ENCODE data around the gene EEF2K. TPM values are rescaled to one million over a fixed set of nuclear protein-coding genes. Genes with fewer than 3 reads are reported as not detected.
"Not testable (repeated sequence)": the region's sequence is repeated elsewhere in the genome, so short reads cannot be mapped to it uniquely, and the experiment has no call there.

EEF2K gene
- total and polyA plus RNA-seq, 5 experiments from 2014 or later: 2.0 to 25.3 (median 3.2) TPM

DNA sequence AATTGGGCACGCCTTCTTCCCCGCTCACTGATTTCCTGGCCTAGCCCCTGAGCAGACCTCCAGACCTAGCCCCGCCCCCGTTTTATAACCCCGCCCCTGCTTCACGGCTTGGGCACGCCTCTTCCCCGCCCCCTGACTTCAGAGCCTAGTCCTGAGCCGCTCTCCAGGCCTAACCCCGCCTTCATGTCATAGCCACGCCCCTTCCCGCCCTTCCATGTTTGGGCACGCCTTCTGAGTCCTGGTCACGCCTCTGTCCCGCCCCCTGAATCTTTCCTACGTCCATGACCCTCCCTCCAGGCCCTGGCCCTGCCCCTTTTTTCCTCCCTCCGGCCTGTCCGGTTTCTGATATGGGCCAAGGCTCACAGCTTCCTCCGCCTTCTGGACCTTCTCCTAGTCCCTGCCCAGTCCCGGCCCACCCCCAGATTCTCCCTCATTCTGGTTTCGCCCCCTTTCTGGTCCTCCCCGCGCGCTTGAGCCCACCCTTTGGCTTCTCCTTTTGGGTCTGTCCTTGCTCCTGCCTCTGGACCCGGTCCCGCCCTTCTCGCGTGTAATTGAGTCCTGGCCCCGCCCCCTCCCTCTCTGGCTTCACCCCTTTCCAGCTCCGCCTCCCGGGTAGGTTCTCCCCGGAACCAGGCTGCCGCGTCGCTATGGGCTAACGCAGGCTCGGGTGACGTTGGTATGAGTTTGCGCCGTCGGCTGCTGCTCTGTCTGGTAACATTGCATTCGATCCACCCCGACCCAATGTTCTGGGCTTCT is 15.1 kb upstream of the EEF2K start:
- Mint-ChIP-seq H3K4me1 (peaks cover 38 to 75% (median 70%) of the 10 kb centered on the region in 4 donors), H3K4me3 (peak overlapping the region; percentile 81 to 96 (median 91)), H3K36me3 (peaks cover 0 to 5% (median 2%) of the 10 kb centered on the region in 3 donors), H3K27ac (peak overlapping the region; percentile 97 to 100 (median 99)), H3K9me3 (peaks cover 0 to 21% (median 5%) of the 10 kb centered on the region in 9 donors), H3K27me3 (peaks cover 0 to 4% (median 0%) of the 10 kb centered on the region in 5 donors)
- peak; percentile 48 to 55 for ATAC-seq
- DNase-seq: peak; percentile 95 to 100 (median 99)
- POLR2A ChIA-PET: interaction anchor here (0.6 to 9.4 kb wide), 12 partner anchors 16 to 1292 kb away, joined by 3 to 162 read pairs (median 6); partner anchors contain the start of genes EEF2K, MOSMO, PDZD9 and POLR3E

- H3K27ac Mint-ChIP-seq: peak overlapping the region; percentile 97 to 100 (median 99)
- peak overlapping the region; percentile 81 to 96 (median 91) for H3K4me3 Mint-ChIP-seq
- H3K36me3 Mint-ChIP-seq: peaks cover 0 to 5% (median 2%) of the 10 kb centered on the region in 3 donors
- DNase-seq (peak in 6 of 10 donors; percentile 30 to 69 (median 48)), ATAC-seq (peak in 1 of 2 donors; percentile 4)
- H3K9me3 Mint-ChIP-seq: peaks cover 0 to 21% (median 5%) of the 10 kb centered on the region in 9 donors
- peaks cover 0 to 4% (median 0%) of the 10 kb centered on the region in 5 donors for H3K27me3 Mint-ChIP-seq
- H3K4me1 Mint-ChIP-seq: peaks cover 38 to 75% (median 71%) of the 10 kb centered on the region in 4 donors
- POLR2A ChIA-PET: interaction anchor here (0.5 to 9.4 kb wide), 16 partner anchors 9 to 1292 kb away, joined by 3 to 162 read pairs (median 4); partner anchors contain the start of genes EEF2K, MOSMO, PDZD9 and POLR3E
Measured at GRCh38 chr16:22191532-22192260, 14.4 kb upstream of the EEF2K start.

GRCh38 chr16:22192261-22193062 is 13.6 kb upstream of the EEF2K start:
- Mint-ChIP-seq H3K4me3 (peak overlapping the region; percentile 70 to 96 (median 91)), H3K27ac (peak overlapping the region; percentile 97 to 100 (median 99)), H3K4me1 (peaks cover 37 to 75% (median 68%) of the 10 kb centered on the region in 4 donors), H3K27me3 (peaks cover 0 to 4% (median 0%) of the 10 kb centered on the region in 5 donors), H3K36me3 (peaks cover 0 to 5% (median 2%) of the 10 kb centered on the region in 3 donors), H3K9me3 (peaks cover 0 to 21% (median 5%) of the 10 kb centered on the region in 9 donors)
- ATAC-seq: peak; percentile 25 to 30
- POLR2A ChIA-PET: interaction anchor here (0.6 to 9.4 kb wide), 12 partner anchors 8 to 547 kb away, joined by 3 to 162 read pairs (median 6); partner anchors contain the start of genes EEF2K, MOSMO, PDZD9 and POLR3E
- DNase-seq: peak; percentile 58 to 90 (median 85)

GRCh38 chr16:22193063-22193411 is 13.0 kb upstream of the EEF2K start:
- Mint-ChIP-seq H3K4me3 (peak overlapping the region; percentile 32 to 96 (median 91)), H3K4me1 (peaks cover 36 to 75% (median 64%) of the 10 kb centered on the region in 4 donors), H3K27me3 (peaks cover 0 to 4% (median 0%) of the 10 kb centered on the region in 5 donors), H3K36me3 (peaks cover 0 to 5% (median 2%) of the 10 kb centered on the region in 3 donors), H3K9me3 (peaks cover 0 to 21% (median 5%) of the 10 kb centered on the region in 9 donors), H3K27ac (peak overlapping the region; percentile 98 to 100 (median 100))
- ATAC-seq: no peak
- POLR2A ChIA-PET: interaction anchor here (1.1 to 9.4 kb wide), 6 partner anchors 8 to 193 kb away, joined by 3 to 162 read pairs (median 76); partner anchors contain the start of genes EEF2K, MOSMO, PDZD9 and POLR3E
- DNase-seq: no peak

DNA sequence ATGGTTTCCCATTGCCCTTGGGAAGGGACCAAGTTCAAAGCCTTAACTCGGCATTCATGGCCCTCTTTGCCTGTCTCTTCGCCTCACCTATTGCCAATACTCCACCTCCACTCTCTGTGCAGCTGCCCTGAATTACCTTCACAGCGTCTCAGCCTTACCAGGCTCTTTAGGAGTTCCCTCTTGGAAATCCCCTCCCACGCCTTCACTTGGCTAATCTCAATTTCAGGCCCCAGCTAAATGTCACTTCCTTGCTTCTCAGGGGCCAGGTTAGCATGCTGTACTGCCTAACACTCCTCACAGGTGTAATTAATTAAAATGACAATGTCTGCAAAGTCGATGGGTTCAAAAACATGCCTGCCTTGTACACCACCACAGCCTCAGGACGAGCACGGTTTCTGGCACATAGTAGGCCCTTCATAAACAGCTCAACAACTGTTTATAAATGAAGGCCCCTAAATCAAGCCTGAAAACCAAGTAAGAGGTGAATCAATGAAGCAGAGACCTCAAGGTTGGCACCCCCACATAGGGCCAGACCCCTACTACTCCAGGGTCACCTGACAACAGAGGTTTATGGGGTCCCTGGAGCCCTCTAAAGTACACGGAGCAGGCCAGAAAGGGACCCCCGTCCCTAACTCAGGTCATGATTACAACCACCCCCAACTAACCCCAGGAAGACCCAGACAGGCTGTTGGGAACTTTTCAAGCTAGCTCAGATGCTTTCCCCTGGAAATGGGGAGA is 11.2 kb upstream of the EEF2K start:
- H3K4me1 Mint-ChIP-seq: peaks cover 29 to 67% (median 54%) of the 10 kb centered on the region in 4 donors
- DNase-seq (peak in 4 of 10 donors; percentile 24 to 50 (median 38)), ATAC-seq (no peak)
- peaks cover 0 to 5% (median 2%) of the 10 kb centered on the region in 3 donors for H3K36me3 Mint-ChIP-seq
- H3K4me3 Mint-ChIP-seq: peak overlapping the region; percentile 73 to 95 (median 90)
- peaks cover 0 to 21% (median 5%) of the 10 kb centered on the region in 9 donors for H3K9me3 Mint-ChIP-seq
- H3K27me3 Mint-ChIP-seq: peaks cover 0 to 4% (median 0%) of the 10 kb centered on the region in 5 donors
- H3K27ac Mint-ChIP-seq: peak overlapping the region; percentile 94 to 100 (median 99)
- POLR2A ChIA-PET: interaction anchor here (0.8 to 9.4 kb wide), 6 partner anchors 10 to 243 kb away, joined by 3 to 162 read pairs (median 6); partner anchors contain the start of genes EEF2K, MOSMO and POLR3E

- peaks cover 0 to 4% (median 0%) of the 10 kb centered on the region in 5 donors for H3K27me3 Mint-ChIP-seq
- H3K27ac Mint-ChIP-seq: peak overlapping the region; percentile 94 to 100 (median 99)
- H3K9me3 Mint-ChIP-seq: peaks cover 0 to 21% (median 5%) of the 10 kb centered on the region in 9 donors
- H3K4me3 Mint-ChIP-seq: peak overlapping the region; percentile 73 to 95 (median 90)
- H3K4me1 Mint-ChIP-seq: peaks cover 29 to 65% (median 52%) of the 10 kb centered on the region in 4 donors
- peaks cover 0 to 5% (median 2%) of the 10 kb centered on the region in 3 donors for H3K36me3 Mint-ChIP-seq
- POLR2A ChIA-PET: interaction anchor here (0.6 to 9.4 kb wide), 8 partner anchors 10 to 243 kb away, joined by 3 to 162 read pairs (median 4); partner anchors contain the start of genes EEF2K, MOSMO and POLR3E
- no peak for ATAC-seq
- no peak for DNase-seq
Measured at GRCh38 chr16:22195445-22195694, 10.7 kb upstream of the EEF2K start.

- peak overlapping the region; percentile 94 to 100 (median 99) for H3K27ac Mint-ChIP-seq
- H3K9me3 Mint-ChIP-seq: peaks cover 0 to 21% (median 5%) of the 10 kb centered on the region in 9 donors
- H3K4me1 Mint-ChIP-seq: peaks cover 29 to 60% (median 52%) of the 10 kb centered on the region in 4 donors
- peaks cover 0 to 5% (median 2%) of the 10 kb centered on the region in 3 donors for H3K36me3 Mint-ChIP-seq
- POLR2A ChIA-PET: interaction anchor here (0.6 to 9.4 kb wide), 11 partner anchors 11 to 376 kb away, joined by 3 to 162 read pairs (median 4); partner anchors contain the start of genes EEF2K, MOSMO and POLR3E
- peak overlapping the region; percentile 73 to 95 (median 90) for H3K4me3 Mint-ChIP-seq
- peaks cover 0 to 4% (median 0%) of the 10 kb centered on the region in 5 donors for H3K27me3 Mint-ChIP-seq
- DNase-seq (peak; percentile 77 to 98 (median 90)), ATAC-seq (peak; percentile 1 to 15)
Measured at GRCh38 chr16:22195695-22196558, 10.2 kb upstream of the EEF2K start.

DNA sequence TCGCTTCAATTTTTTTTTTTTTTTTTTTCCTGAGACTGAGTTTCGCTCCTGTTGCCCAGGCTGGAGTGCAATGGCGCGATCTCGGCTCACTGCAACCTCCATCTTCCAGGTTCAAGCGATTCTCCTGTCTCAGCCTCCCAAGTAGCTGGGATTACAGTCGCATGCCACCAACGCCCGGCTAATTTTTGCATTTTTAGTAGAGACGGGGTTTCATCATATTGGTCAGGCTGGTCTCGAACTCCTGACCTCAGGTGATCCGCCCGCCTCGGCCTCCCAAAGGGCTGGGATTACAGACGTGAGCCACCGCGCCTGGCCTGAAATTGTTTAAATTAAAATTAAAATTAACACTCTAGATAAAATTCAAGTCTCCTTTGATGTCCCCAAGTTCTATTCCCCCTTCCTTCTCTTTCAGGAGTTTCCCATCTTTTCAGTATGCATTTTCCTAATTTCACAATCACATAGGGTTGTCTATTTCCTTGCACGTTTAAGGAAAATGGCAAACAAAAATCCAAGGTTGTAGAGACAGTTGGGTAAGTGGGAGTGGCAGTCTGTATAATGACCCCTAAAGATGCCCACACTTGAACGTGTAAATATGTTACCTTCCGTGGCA is 9.4 kb upstream of the EEF2K start:
- Mint-ChIP-seq H3K4me1 (peaks cover 29 to 54% (median 48%) of the 10 kb centered on the region in 4 donors), H3K4me3 (peak overlapping the region; percentile 48 to 94 (median 86)), H3K27ac (peak overlapping the region in 6 of 10 donors; percentile 13 to 100 (median 79)), H3K9me3 (peaks cover 0 to 21% (median 5%) of the 10 kb centered on the region in 9 donors)
- ATAC-seq, H3K27me3 Mint-ChIP-seq, DNase-seq, H3K36me3 Mint-ChIP-seq: not testable (repeated sequence)
- POLR2A ChIA-PET: interaction anchor here (0.6 to 9.4 kb wide), 7 partner anchors 11 to 377 kb away, joined by 3 to 162 read pairs (median 7); partner anchors contain the start of genes EEF2K and POLR3E

- H3K4me3 Mint-ChIP-seq: peak overlapping the region in 1 of 10 donors; percentile 1
- H3K9me3 Mint-ChIP-seq: peaks cover 0 to 14% (median 4%) of the 10 kb centered on the region in 9 donors
- peaks cover 0 to 4% (median 0%) of the 10 kb centered on the region in 5 donors for H3K27me3 Mint-ChIP-seq
- ATAC-seq (no peak), DNase-seq (no peak)
- peaks cover 20 to 36% (median 31%) of the 10 kb centered on the region in 4 donors for H3K4me1 Mint-ChIP-seq
- POLR2A ChIA-PET: interaction anchor here (0.7 to 1.3 kb wide), 3 partner anchors 98 to 246 kb away, joined by 3 to 4 read pairs (median 3); partner anchors contain the start of genes POLR3E and UQCRC2
- H3K36me3 Mint-ChIP-seq: peaks cover 0 to 4% (median 2%) of the 10 kb centered on the region in 3 donors
- peak overlapping the region in 8 of 10 donors; percentile 18 to 76 (median 52) for H3K27ac Mint-ChIP-seq
Measured at GRCh38 chr16:22198547-22199293, 7.4 kb upstream of the EEF2K start.

All from naive thymus-derived CD8-positive, alpha-beta T cell (primary cell).